ENCODE measurements around the gene NRXN3.

NRXN3 gene

GRCh38 chr14:79464468-79464867 is 1294.3 kb downstream of the NRXN3 start:
- DNase-seq = no peak

- no peak for DNase-seq
These were observed 1295.5 kb downstream of the NRXN3 start for GRCh38 chr14:79465651-79466050.

GRCh38 chr14:79466938-79467527 is 1296.9 kb downstream of the NRXN3 start:
- no peak for DNase-seq

GRCh38 chr14:79467835-79468234 is 1297.7 kb downstream of the NRXN3 start:
- DNase-seq = no peak

- DNase-seq = no peak
These were observed 1298.3 kb downstream of the NRXN3 start for GRCh38 chr14:79468486-79468885.

- no peak for DNase-seq
These were observed 1303.5 kb downstream of the NRXN3 start for GRCh38 chr14:79473651-79474050.

- no peak for DNase-seq
These were observed 1305.8 kb downstream of the NRXN3 start for GRCh38 chr14:79475887-79476532.

- no peak for DNase-seq
These were observed 1306.4 kb downstream of the NRXN3 start for GRCh38 chr14:79476552-79476951.

GRCh38 chr14:79480212-79480611 is 1310.0 kb downstream of the NRXN3 start:
- no peak for DNase-seq

GRCh38 chr14:79482825-79483224 is 1312.7 kb downstream of the NRXN3 start:
- DNase-seq = no peak

- no peak for DNase-seq
These were observed 1313.6 kb downstream of the NRXN3 start for GRCh38 chr14:79483477-79484388.

- no peak for DNase-seq
These were observed 1317.5 kb downstream of the NRXN3 start for GRCh38 chr14:79487632-79488031.

GRCh38 chr14:79491161-79491560 is 1321.0 kb downstream of the NRXN3 start:
- DNase-seq = no peak

GRCh38 chr14:79493081-79493645 is 1323.0 kb downstream of the NRXN3 start:
- no peak for DNase-seq

- no peak for DNase-seq
These were observed 1326.5 kb downstream of the NRXN3 start for GRCh38 chr14:79496701-79497100.

- DNase-seq = no peak
These were observed 1330.3 kb downstream of the NRXN3 start for GRCh38 chr14:79500489-79500888.

- no peak for DNase-seq
These were observed 1332.1 kb downstream of the NRXN3 start for GRCh38 chr14:79502136-79502750.

GRCh38 chr14:79502751-79503148 is 1332.6 kb downstream of the NRXN3 start:
- DNase-seq = no peak

GRCh38 chr14:79510659-79511058 is 1340.5 kb downstream of the NRXN3 start:
- no peak for DNase-seq

- no peak for DNase-seq
These were observed 1341.0 kb downstream of the NRXN3 start for GRCh38 chr14:79511146-79511545.

- no peak for DNase-seq
These were observed 1343.3 kb downstream of the NRXN3 start for GRCh38 chr14:79513446-79513845.

- DNase-seq = no peak
These were observed 1344.5 kb downstream of the NRXN3 start for GRCh38 chr14:79514700-79515099.

GRCh38 chr14:79515158-79515557 is 1345.0 kb downstream of the NRXN3 start:
- no peak for DNase-seq

All from NCI-H526 treated with DMSO at 0.1 percent for 48 hours (cell line).